ENCODE data around the gene TAF4B. TPM values are rescaled to one million over a fixed set of nuclear protein-coding genes. Genes with fewer than 3 reads are reported as not detected.
"Not testable (repeated sequence)": the region's sequence is repeated elsewhere in the genome, so short reads cannot be mapped to it uniquely, and the experiment has no call there.

The TAF4B gene
- total RNA-seq, 1 donor from 2014 or later = 14.9 TPM

DNA sequence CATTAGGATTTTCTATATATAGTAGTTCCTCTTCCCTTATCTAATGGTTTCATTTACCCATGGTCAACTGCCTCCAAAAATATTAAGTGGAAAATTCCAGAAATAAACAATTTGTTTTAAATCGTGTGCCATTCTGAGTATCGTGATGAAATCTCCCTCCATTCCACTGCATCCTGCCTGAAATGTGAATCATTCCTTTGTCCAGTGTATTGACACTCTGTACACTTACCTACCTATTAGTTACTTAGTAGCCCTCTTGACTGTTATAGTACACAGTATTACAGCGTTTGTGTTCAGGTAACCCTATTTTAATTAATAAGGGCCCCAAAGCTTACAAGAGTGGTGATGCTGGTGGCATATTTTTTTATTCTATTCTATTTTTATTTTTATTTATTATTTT is 26.2 kb downstream of the TAF4B start:
- intact Hi-C loops (cut with micrococcal nuclease) = no loop called here
- peaks cover 14% of the 10 kb centered on the region for H3K4me1 Mint-ChIP-seq (ENCODE audit: low read depth)
- no peaks in the 10 kb centered on the region for H3K36me3 Mint-ChIP-seq (ENCODE audit: low read depth)
- H3K27ac Mint-ChIP-seq = no peak overlapping the region
- DNase-seq (ENCODE audit: low spot score) = no peak
- no peaks in the 10 kb centered on the region for H3K27me3 Mint-ChIP-seq (ENCODE audit: low read depth)
- no peak overlapping the region for H3K4me3 Mint-ChIP-seq (ENCODE audit: low read depth)
- no peaks in the 10 kb centered on the region for H3K9me3 Mint-ChIP-seq

DNA sequence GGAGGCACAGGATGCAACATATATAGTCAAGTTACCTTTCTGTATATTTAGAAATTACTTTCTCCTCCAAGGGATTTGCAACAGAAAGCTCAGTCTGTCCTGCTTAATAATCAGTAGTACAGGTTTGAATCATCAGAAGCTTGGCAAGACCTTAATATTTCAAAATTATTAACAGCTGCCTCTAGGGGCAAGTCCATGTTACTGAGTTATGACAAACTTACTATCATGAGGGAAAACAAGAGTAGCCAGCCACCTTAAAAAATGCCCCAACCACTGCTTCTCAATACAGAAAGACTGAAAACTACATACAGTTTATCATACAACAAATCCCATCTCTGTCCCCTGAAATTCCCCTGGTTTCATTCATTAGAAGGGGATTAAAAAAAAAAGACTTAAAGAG is 28.6 kb downstream of the TAF4B start:
- intact Hi-C loops (cut with micrococcal nuclease); H3K27me3 Mint-ChIP-seq (ENCODE audit: low read depth); DNase-seq (ENCODE audit: low spot score); H3K9me3 Mint-ChIP-seq; H3K4me3 Mint-ChIP-seq (ENCODE audit: low read depth); H3K27ac Mint-ChIP-seq; H3K36me3 Mint-ChIP-seq (ENCODE audit: low read depth): not testable (repeated sequence)
- H3K4me1 Mint-ChIP-seq (ENCODE audit: low read depth) = peaks cover 14% of the 10 kb centered on the region

DNA sequence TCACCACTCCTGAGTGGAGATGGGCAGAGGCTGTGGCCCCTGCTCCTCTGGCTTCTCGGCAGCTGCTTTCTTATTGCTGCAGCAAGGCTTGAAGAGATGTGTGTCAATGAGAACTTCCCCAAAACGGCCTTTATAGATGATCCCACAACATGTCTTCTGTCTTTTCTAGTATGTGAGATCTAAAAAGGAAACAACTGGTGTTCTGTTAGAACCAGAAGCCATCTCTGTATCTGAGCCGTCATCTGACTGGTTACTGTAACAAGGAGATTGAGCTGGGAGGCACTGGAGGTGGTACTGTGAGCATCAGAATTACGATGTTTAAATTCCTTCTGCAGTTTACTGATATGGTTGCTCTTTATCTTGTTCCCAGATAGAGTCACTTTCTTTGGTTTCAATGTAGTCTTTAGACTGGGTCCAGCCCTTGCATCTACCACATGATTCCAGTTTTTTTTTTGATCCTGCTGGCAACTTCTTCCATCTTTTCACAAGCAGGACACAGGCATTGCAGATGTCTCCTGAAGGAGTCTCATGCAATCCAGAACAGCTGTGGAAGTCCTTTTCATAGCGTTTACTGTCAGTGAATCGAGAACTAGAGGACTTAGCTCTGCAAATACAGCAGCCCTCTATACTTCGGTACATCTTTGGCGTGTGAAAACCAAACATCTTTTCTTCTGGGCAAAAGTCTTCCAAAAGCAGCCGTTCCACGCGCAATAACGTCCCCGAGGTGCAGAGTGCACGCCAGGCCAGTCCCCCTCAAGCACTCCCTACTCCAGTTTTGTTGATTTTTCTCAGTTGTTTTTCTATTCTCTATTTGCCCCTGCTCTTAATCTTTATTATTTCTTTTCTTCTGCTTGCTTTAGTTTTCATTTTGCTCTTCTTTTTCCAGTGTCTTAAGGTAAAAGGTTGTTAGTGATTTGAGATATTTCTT is 29.7 kb downstream of the TAF4B start:
- Mint-ChIP-seq H3K4me1 (ENCODE audit: low read depth) (peaks cover 14% of the 10 kb centered on the region), H3K4me3 (ENCODE audit: low read depth) (no peak overlapping the region), H3K27me3 (ENCODE audit: low read depth) (no peaks in the 10 kb centered on the region), H3K9me3 (no peaks in the 10 kb centered on the region), H3K36me3 (ENCODE audit: low read depth) (peaks cover 4% of the 10 kb centered on the region), H3K27ac (no peak overlapping the region)
- intact Hi-C loops (cut with micrococcal nuclease) = no loop called here
- DNase-seq (ENCODE audit: low spot score) = no peak

DNA sequence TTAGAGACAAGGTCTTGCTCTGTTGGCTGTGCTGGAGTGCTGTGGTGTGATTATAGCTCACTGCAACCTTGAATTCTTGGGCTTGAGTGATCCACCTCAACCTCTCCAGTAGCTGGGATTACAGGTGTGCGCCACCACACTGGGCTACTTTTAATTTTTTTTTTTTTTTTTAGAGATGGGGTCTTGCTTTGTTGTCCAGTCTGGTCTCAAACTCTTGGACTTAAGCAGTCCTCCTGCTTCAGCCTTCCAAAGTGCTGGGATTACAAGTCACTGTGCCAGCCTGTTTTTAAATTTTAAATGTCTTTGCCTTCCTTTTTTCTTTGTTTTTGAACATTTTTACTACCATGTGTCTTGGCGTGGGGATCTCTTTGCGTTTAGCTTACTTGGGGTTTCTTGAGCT is 32.5 kb downstream of the TAF4B start:
- Mint-ChIP-seq H3K27ac (no peak overlapping the region), H3K27me3 (ENCODE audit: low read depth) (no peaks in the 10 kb centered on the region), H3K4me1 (ENCODE audit: low read depth) (peaks cover 9% of the 10 kb centered on the region), H3K4me3 (ENCODE audit: low read depth) (no peak overlapping the region), H3K9me3 (peaks cover 5% of the 10 kb centered on the region), H3K36me3 (ENCODE audit: low read depth) (peaks cover 4% of the 10 kb centered on the region)
- DNase-seq (ENCODE audit: low spot score) = no peak
- intact Hi-C loops (cut with micrococcal nuclease) = no loop called here

DNA sequence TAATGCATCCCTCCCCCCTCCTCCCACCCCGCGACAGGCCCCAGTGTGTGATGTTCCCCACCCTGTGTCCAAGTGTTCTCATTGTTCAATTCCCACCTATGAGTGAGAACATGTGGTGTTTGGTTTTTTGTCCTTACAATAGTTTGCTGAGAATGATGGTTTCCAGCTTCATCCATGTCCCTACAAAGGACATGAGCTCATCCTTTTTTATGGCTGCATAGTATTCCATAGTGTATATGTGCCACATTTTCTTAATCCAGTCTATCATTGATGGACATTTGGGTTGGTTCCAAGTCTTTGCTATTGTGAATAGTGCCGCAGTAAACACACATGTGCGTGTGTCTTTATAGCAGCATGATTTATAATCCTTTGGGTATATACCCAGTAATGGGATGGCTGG is 33.2 kb downstream of the TAF4B start:
- DNase-seq (ENCODE audit: low spot score); H3K27ac Mint-ChIP-seq; intact Hi-C loops (cut with micrococcal nuclease); H3K4me3 Mint-ChIP-seq (ENCODE audit: low read depth); H3K9me3 Mint-ChIP-seq; H3K27me3 Mint-ChIP-seq (ENCODE audit: low read depth); H3K36me3 Mint-ChIP-seq (ENCODE audit: low read depth): not testable (repeated sequence)
- peaks cover 10% of the 10 kb centered on the region for H3K4me1 Mint-ChIP-seq (ENCODE audit: low read depth)

DNA sequence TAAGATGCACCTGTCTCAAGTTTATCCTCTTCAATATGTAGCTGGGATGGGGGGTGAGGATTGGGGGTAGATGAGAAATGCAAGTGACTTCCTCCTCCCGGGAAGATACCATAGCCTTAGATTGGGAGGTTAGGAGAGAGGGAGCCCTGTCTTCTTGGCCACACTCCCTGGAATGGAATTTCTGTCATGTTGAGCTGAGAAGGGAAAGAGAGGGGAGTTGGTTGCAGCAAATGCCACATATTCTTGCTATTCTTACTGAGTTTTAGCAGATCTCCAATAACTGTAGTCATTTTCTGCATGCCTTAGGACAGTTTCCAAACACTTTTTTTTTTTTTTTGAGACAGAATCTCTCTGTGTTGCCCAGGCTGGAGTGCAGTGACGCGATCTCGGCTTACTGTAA is 35.9 kb downstream of the TAF4B start:
- peaks cover 2% of the 10 kb centered on the region for H3K4me1 Mint-ChIP-seq (ENCODE audit: low read depth)
- H3K9me3 Mint-ChIP-seq = peaks cover 5% of the 10 kb centered on the region
- H3K36me3 Mint-ChIP-seq (ENCODE audit: low read depth) = peaks cover 4% of the 10 kb centered on the region
- no peak overlapping the region for H3K4me3 Mint-ChIP-seq (ENCODE audit: low read depth)
- no peak overlapping the region for H3K27ac Mint-ChIP-seq
- DNase-seq (ENCODE audit: low spot score) = no peak
- intact Hi-C loops (cut with micrococcal nuclease) = no loop called here
- H3K27me3 Mint-ChIP-seq (ENCODE audit: low read depth) = no peaks in the 10 kb centered on the region

DNA sequence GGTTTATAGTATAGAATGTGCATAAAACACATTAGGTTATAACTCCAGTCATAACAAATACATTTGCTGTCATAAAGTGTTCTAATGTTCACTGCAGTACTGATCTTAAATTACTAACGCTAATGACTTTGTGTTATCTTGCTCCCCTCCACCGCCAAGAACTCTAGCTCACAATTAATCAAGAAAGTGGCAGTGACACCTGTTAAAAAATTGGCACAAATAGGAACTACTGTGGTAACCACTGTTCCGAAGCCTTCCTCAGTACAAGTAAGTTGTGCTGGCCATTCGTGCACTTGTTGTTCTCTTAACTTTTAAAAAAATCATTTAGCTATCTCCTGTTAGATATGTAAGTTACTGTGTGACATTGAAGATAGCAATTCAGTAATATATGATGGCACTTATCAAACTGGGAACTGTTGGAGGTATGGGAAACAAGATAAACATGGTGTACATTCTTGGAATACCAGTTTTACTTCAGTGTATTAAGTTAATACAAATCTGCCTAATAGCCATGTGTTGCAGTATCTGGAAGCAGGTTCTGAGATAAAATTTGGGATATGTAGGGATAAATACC is 41.2 kb downstream of the TAF4B start:
- H3K27me3 Mint-ChIP-seq (ENCODE audit: low read depth) = no peaks in the 10 kb centered on the region
- no peak overlapping the region for H3K27ac Mint-ChIP-seq

DNA sequence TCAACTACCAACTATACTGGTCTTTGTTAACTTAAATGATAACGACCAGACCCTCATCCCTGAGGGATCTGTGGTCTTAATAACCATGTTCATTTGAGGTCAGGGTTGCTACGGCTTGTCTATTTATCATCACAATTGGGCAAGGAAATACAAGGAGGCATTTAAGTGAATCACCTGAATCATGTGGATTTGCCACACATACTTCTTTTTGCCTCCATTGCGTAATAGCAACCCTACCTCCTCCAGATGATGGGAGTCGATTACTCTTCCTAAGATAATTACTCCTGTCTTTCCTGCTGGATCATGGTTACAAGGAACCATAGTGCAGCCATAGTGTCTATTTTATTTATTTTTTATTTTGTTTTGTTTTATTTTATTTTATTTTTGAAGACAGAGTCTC is 42.2 kb downstream of the TAF4B start:
- no peak overlapping the region for H3K4me3 Mint-ChIP-seq (ENCODE audit: low read depth)
- H3K27me3 Mint-ChIP-seq (ENCODE audit: low read depth) = no peaks in the 10 kb centered on the region
- no peaks in the 10 kb centered on the region for H3K9me3 Mint-ChIP-seq
- peaks cover 2% of the 10 kb centered on the region for H3K4me1 Mint-ChIP-seq (ENCODE audit: low read depth)
- peaks cover 22% of the 10 kb centered on the region for H3K36me3 Mint-ChIP-seq (ENCODE audit: low read depth)
- no peak overlapping the region for H3K27ac Mint-ChIP-seq
- intact Hi-C loops (cut with micrococcal nuclease) = no loop called here
- no peak for DNase-seq (ENCODE audit: low spot score)

More for the DNA sequence above, 41.2 kb downstream of the TAF4B start:
- no peaks in the 10 kb centered on the region for H3K9me3 Mint-ChIP-seq
- H3K4me1 Mint-ChIP-seq (ENCODE audit: low read depth) = peaks cover 2% of the 10 kb centered on the region
- peaks cover 21% of the 10 kb centered on the region for H3K36me3 Mint-ChIP-seq (ENCODE audit: low read depth)
- H3K4me3 Mint-ChIP-seq (ENCODE audit: low read depth) = no peak overlapping the region
- intact Hi-C loops (cut with micrococcal nuclease) = no loop called here
- no peak for DNase-seq (ENCODE audit: low spot score)

DNA sequence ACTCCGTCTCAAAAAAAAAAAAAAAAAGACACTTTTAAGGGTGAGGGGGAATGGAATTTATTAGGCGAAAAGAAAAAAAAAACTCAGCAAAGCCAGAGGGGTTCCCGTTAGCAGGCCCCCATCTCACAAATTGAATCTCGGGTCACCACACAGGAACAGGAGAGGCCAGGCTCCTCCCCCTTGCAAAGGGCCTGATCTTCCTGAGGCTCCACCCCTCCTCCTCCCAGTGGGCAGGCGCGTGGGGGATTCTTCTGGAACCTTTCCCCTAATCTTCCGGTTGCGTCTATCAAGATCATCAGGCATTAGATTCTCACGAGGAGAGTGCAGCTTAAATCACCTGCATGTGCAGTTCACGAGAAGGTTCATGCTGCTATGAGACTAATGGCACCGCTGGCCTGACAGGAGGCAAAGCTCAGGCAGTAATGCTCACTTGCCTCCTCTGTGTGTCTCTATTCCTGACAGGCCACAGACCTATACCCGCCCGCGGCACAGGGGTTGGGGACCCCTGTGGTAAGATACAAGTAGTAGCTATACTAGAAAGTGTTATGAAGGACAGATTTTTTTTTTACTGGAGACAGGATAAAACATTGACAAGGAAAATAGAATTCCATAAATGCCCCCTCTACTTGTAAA is 45.8 kb downstream of the TAF4B start:
- Mint-ChIP-seq H3K27ac (peak overlapping the region; percentile 12), H3K4me1 (ENCODE audit: low read depth) (no peaks in the 10 kb centered on the region), H3K27me3 (ENCODE audit: low read depth) (no peaks in the 10 kb centered on the region), H3K4me3 (ENCODE audit: low read depth) (no peak overlapping the region), H3K36me3 (ENCODE audit: low read depth) (peaks cover 28% of the 10 kb centered on the region), H3K9me3 (no peaks in the 10 kb centered on the region)
- intact Hi-C loops (cut with micrococcal nuclease) = no loop called here
- no peak for DNase-seq (ENCODE audit: low spot score)

DNA sequence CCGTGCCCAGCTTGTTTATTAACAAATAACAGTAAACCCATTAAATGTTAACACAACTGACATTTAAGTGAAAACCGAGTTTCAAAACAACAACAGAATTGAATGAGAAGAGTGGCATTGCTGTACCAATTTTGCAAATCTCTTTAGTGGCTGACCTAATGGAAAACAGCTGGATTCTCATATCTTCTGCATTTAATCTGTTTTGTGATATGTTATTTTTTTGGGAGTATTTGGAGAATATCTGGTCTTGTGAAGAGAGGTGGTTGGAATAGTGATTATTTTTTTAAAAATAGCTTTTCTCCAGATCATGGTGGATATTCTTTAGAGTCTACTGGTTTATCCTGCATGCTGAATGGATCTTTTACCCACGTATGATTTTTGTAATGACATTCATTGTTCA is 51.1 kb downstream of the TAF4B start:
- no peak for DNase-seq (ENCODE audit: low spot score)
- Mint-ChIP-seq H3K4me3 (ENCODE audit: low read depth) (no peak overlapping the region), H3K27me3 (ENCODE audit: low read depth) (no peaks in the 10 kb centered on the region), H3K27ac (no peak overlapping the region), H3K9me3 (peaks cover 7% of the 10 kb centered on the region), H3K4me1 (ENCODE audit: low read depth) (no peaks in the 10 kb centered on the region), H3K36me3 (ENCODE audit: low read depth) (peaks cover 51% of the 10 kb centered on the region)
- intact Hi-C loops (cut with micrococcal nuclease) = no loop called here

DNA sequence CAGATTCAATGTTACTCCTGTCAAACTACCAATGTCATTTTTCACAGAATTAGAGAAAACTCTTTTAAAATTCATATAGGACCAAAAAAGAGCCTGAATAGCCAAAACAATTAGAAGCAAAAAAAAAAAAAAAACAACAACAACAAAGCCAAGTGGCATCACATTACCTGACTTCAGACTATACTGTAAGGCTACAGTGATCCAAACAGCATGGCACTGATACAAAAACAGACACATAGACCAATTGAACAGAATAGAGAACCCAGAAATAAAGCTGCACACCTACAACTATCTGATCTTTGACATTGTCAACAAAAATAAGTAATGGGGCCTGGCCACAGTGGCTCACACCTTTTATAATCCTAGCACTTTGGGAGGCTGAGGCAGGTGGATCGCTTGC is 53.2 kb downstream of the TAF4B start:
- intact Hi-C loops (cut with micrococcal nuclease) = no loop called here
- Mint-ChIP-seq H3K36me3 (ENCODE audit: low read depth) (peaks cover 66% of the 10 kb centered on the region), H3K9me3 (peaks cover 7% of the 10 kb centered on the region), H3K27me3 (ENCODE audit: low read depth) (no peaks in the 10 kb centered on the region), H3K4me3 (ENCODE audit: low read depth) (no peak overlapping the region), H3K27ac (no peak overlapping the region), H3K4me1 (ENCODE audit: low read depth) (no peaks in the 10 kb centered on the region)
- no peak for DNase-seq (ENCODE audit: low spot score)

DNA sequence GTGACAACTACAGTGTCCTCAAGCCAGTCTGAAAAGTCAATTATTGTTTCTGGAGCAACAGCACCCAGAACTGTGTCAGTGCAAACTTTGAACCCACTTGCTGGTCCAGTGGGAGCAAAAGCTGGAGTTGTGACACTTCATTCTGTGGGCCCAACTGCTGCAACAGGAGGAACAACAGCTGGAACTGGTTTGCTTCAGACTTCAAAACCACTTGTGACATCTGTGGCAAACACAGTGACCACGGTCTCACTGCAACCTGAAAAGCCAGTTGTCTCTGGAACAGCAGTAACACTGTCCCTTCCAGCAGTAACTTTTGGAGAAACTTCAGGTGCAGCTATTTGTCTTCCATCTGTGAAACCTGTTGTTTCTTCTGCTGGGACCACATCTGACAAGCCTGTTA is 59.8 kb downstream of the TAF4B start:
- Mint-ChIP-seq H3K4me1 (ENCODE audit: low read depth) (no peaks in the 10 kb centered on the region), H3K36me3 (ENCODE audit: low read depth) (peaks cover 41% of the 10 kb centered on the region), H3K4me3 (ENCODE audit: low read depth) (no peak overlapping the region), H3K27me3 (ENCODE audit: low read depth) (no peaks in the 10 kb centered on the region), H3K9me3 (no peaks in the 10 kb centered on the region), H3K27ac (no peak overlapping the region)
- intact Hi-C loops (cut with micrococcal nuclease) = no loop called here
- no peak for DNase-seq (ENCODE audit: low spot score)

DNA sequence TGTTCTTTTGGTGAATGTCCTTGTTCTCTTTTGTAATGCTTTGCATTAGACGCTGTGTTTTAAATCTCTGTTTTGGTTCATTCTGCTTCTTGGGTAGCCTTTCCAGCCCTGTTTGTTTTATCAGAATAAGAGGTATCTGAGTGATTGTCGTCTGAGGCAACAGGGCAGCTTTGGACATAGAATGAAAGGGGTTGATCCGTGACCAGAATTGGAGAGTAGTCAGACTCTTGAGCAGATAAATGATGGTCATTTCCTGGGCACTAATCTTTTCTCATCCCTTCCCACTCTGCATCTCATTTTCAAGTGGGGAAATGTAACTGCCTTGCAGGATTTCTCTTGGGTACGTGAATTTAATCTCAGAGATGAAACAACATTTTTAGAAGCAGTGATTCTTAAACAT is 61.4 kb downstream of the TAF4B start:
- Mint-ChIP-seq H3K4me3 (ENCODE audit: low read depth) (no peak overlapping the region), H3K27ac (no peak overlapping the region), H3K4me1 (ENCODE audit: low read depth) (no peaks in the 10 kb centered on the region), H3K36me3 (ENCODE audit: low read depth) (peaks cover 39% of the 10 kb centered on the region), H3K9me3 (no peaks in the 10 kb centered on the region), H3K27me3 (ENCODE audit: low read depth) (no peaks in the 10 kb centered on the region)
- intact Hi-C loops (cut with micrococcal nuclease) = no loop called here
- DNase-seq (ENCODE audit: low spot score) = no peak

Data from activated T-helper 2 cell treated with anti-CD3 and anti-CD28 coated beads, Interferon-gamma antibody, Interleukin-2, Interleukin-4, amounts not matched to agents 10 μg/mL and 5 μg/mL and 100 μg/mL, durations not matched to agents 14 hours and 24 hours and 36 hours (primary cell).